Trophoblast cell (in vitro differentiated cells and primary cell): ENCODE results near the gene TOMM70.

Experiments
- DNase-seq, 2 donors: peaks; one replicate each; pipeline ENCODE4 v3.0.0-alpha.2; 2016
- H2AFZ ChIP-seq: 2 replicates; pipeline ENCODE4 v1.6.1; 2013; ENCODE audit warnings: low read length, moderate library complexity, mild to moderate bottlenecking; ENCODE audit not compliant: insufficient read depth, poor library complexity
- H2AK5ac ChIP-seq: 2 replicates; pipeline ENCODE4 v1.6.1; 2013; ENCODE audit warnings: mild to moderate bottlenecking, low read length
- H2BK120ac ChIP-seq: 2 replicates; pipeline ENCODE4 v1.6.1; 2013; ENCODE audit warnings: low read length, mild to moderate bottlenecking, moderate library complexity; ENCODE audit not compliant: insufficient read depth, poor library complexity
- H2BK12ac ChIP-seq: 2 replicates; pipeline ENCODE4 v1.6.1; 2013; ENCODE audit warnings: mild to moderate bottlenecking, low read length, moderate library complexity
- H2BK5ac ChIP-seq: 2 replicates; pipeline ENCODE4 v1.6.1; 2013; ENCODE audit warnings: low read length, low read depth, moderate library complexity, mild to moderate bottlenecking; ENCODE audit not compliant: poor library complexity
- H3K14ac ChIP-seq: 2 replicates; pipeline ENCODE4 v1.6.1; 2013; ENCODE audit warnings: mild to moderate bottlenecking, low read length
- H3K18ac ChIP-seq: 2 replicates; pipeline ENCODE4 v1.6.1; 2013; ENCODE audit warnings: mild to moderate bottlenecking, low read length
- H3K23ac ChIP-seq: 2 replicates; pipeline ENCODE4 v1.6.1; 2013; ENCODE audit warnings: low read length
- H3K27ac ChIP-seq: 2 replicates; pipeline ENCODE4 v1.5.1; 2013; ENCODE audit warnings: low read depth, mild to moderate bottlenecking, inconsistent platforms, low read length, moderate library complexity
- H3K27me3 ChIP-seq: 2 replicates; pipeline ENCODE4 v1.6.1; 2013; ENCODE audit warnings: inconsistent platforms, mild to moderate bottlenecking, low read length, moderate library complexity; ENCODE audit not compliant: insufficient read depth
- H3K36me3 ChIP-seq, 2 experiments: 1 replicate in 1 of 2; 2 replicates in 1 of 2; pipeline ENCODE4 v1.6.1; 2013; ENCODE audit warnings: low read length in 2 of 2, mild to moderate bottlenecking in 2 of 2, moderate library complexity in 1 of 2; ENCODE audit not compliant: insufficient read depth in 2 of 2, control insufficient read depth in 1 of 2
- H3K4ac ChIP-seq: 2 replicates; pipeline ENCODE4 v1.6.1; 2013; ENCODE audit warnings: low read depth, mild to moderate bottlenecking, low read length, moderate library complexity
- H3K4me1 ChIP-seq, 2 experiments: 1 replicate in 1 of 2; 2 replicates in 1 of 2; pipeline ENCODE4 v1.6.1; 2013; ENCODE audit warnings: low read length in 2 of 2, mild to moderate bottlenecking in 2 of 2, moderate library complexity in 1 of 2; ENCODE audit not compliant: insufficient read depth in 2 of 2, control insufficient read depth in 1 of 2
- H3K4me2 ChIP-seq: 2 replicates; pipeline ENCODE4 v1.6.1; 2013; ENCODE audit warnings: inconsistent platforms, mild to moderate bottlenecking, low read length, moderate library complexity
- H3K4me3 ChIP-seq: 2 replicates; pipeline ENCODE4 v1.5.1; 2013; ENCODE audit warnings: mild to moderate bottlenecking, low read depth, low read length, inconsistent platforms
- H3K79me1 ChIP-seq: one replicate; pipeline ENCODE4 v1.6.1; 2013; ENCODE audit warnings: low read length
- H3K79me2 ChIP-seq: 2 replicates; pipeline ENCODE4 v1.6.1; 2013; ENCODE audit warnings: low read length, mild to moderate bottlenecking; ENCODE audit not compliant: control insufficient read depth, insufficient read depth, poor library complexity
- H3K9ac ChIP-seq: 2 replicates; pipeline ENCODE4 v1.6.1; 2013; ENCODE audit warnings: mild to moderate bottlenecking, low read length
- H3K9me3 ChIP-seq: 2 replicates; pipeline ENCODE4 v1.6.1; 2013; ENCODE audit warnings: low read depth, mild to moderate bottlenecking, control low read depth, inconsistent platforms, low read length; ENCODE audit not compliant: insufficient read depth
- H4K12ac ChIP-seq: 2 replicates; pipeline ENCODE4 v1.6.1; 2013; ENCODE audit warnings: low read depth, mild to moderate bottlenecking, low read length, moderate library complexity
- H4K8ac ChIP-seq: 2 replicates; pipeline ENCODE4 v1.6.1; 2013; ENCODE audit warnings: low read depth, mild to moderate bottlenecking, low read length, moderate library complexity
- H4K91ac ChIP-seq: one replicate; pipeline ENCODE4 v1.6.1; 2013; ENCODE audit warnings: low read depth, mild to moderate bottlenecking, low read length, moderate library complexity
- WGBS: extraction: QIAGEN DNeasy Blood & Tissue Kit; methylation state at CpG from one replicate; pipeline ENCODE4 v1.1.7; 2013; ENCODE audit warnings: missing lambda C conversion rate; ENCODE audit not compliant: insufficient read length, insufficient coverage; ENCODE audit errors: extremely low coverage; 5-methylcytosine and 5-hydroxymethylcytosine counted together

Gene TOMM70

GRCh38 chr3:100395679-100396431 is 5.0 kb downstream of the TOMM70 start:
- no CpG with 5 or more reads among the region's 2 CpGs for WGBS
- Histone ChIP-seq H3K4me2 (no peak overlapping the region), H3K4ac (no peak overlapping the region), H3K27ac (no peak overlapping the region), H2BK5ac (no peak overlapping the region), H4K91ac (no peak overlapping the region), H3K4me1 (peaks cover 3% of the 10 kb centered on the region in 2 experiments), H2AK5ac (no peak overlapping the region), H3K9me3 (no peaks in the 10 kb centered on the region), H3K36me3 (peaks cover 0 to 1% of the 10 kb centered on the region in 2 experiments), H4K8ac (no peak overlapping the region), H3K79me1 (peaks cover 4% of the 10 kb centered on the region), H2BK12ac (no peak overlapping the region), H3K4me3 (no peak overlapping the region), H3K23ac (no peak overlapping the region), H3K79me2 (peaks cover 9% of the 10 kb centered on the region), H2AFZ (no peak overlapping the region), H2BK120ac (no peak overlapping the region), H3K14ac (no peak overlapping the region), H3K9ac (no peak overlapping the region), H4K12ac (no peak overlapping the region), H3K18ac (no peak overlapping the region), H3K27me3 (no peaks in the 10 kb centered on the region)
- no peak for DNase-seq

- Histone ChIP-seq H2AK5ac (no peak overlapping the region), H3K36me3 (peaks cover 0 to 6% of the 10 kb centered on the region in 2 experiments), H3K4me1 (no peaks in the 10 kb centered on the region), H3K4me3 (no peak overlapping the region), H3K18ac (no peak overlapping the region), H4K12ac (no peak overlapping the region), H3K23ac (no peak overlapping the region), H3K4me2 (no peak overlapping the region), H3K9ac (no peak overlapping the region), H3K79me2 (no peaks in the 10 kb centered on the region), H2BK12ac (no peak overlapping the region), H4K91ac (no peak overlapping the region), H3K79me1 (no peaks in the 10 kb centered on the region), H3K27me3 (no peaks in the 10 kb centered on the region), H3K4ac (no peak overlapping the region), H3K27ac (no peak overlapping the region), H3K14ac (no peak overlapping the region), H2BK5ac (no peak overlapping the region), H3K9me3 (no peaks in the 10 kb centered on the region), H2AFZ (no peak overlapping the region), H2BK120ac (no peak overlapping the region), H4K8ac (no peak overlapping the region)
- WGBS, result no CpG with 5 or more reads among the region's 1 CpG
- DNase-seq, result peak in 1 of 2 donors; percentile 78
Measured at GRCh38 chr3:100389025-100389424, 11.9 kb downstream of the TOMM70 start.

- Histone ChIP-seq H2AK5ac (no peak overlapping the region), H2AFZ (no peak overlapping the region), H4K12ac (no peak overlapping the region), H4K91ac (no peak overlapping the region), H2BK12ac (no peak overlapping the region), H3K9ac (no peak overlapping the region), H3K4me1 (no peaks in the 10 kb centered on the region), H3K4me2 (no peak overlapping the region), H3K14ac (no peak overlapping the region), H3K79me1 (no peaks in the 10 kb centered on the region), H3K18ac (no peak overlapping the region), H3K79me2 (no peaks in the 10 kb centered on the region), H4K8ac (no peak overlapping the region), H3K9me3 (no peaks in the 10 kb centered on the region), H3K4me3 (no peak overlapping the region), H3K4ac (no peak overlapping the region), H2BK120ac (no peak overlapping the region), H3K23ac (no peak overlapping the region), H2BK5ac (no peak overlapping the region), H3K36me3 (peaks cover 2 to 10% of the 10 kb centered on the region in 2 experiments), H3K27me3 (no peaks in the 10 kb centered on the region), H3K27ac (no peak overlapping the region)
- DNase-seq, result peak in 1 of 2 donors; percentile 14
Measured at GRCh38 chr3:100386437-100387074, 14.3 kb downstream of the TOMM70 start.

- Histone ChIP-seq H3K36me3 (peaks cover 4 to 9% of the 10 kb centered on the region in 2 experiments), H2BK12ac (no peak overlapping the region), H4K12ac (no peak overlapping the region), H3K79me2 (no peaks in the 10 kb centered on the region), H3K27ac (no peak overlapping the region), H3K79me1 (no peaks in the 10 kb centered on the region), H3K23ac (no peak overlapping the region), H2BK120ac (no peak overlapping the region), H3K27me3 (no peaks in the 10 kb centered on the region), H3K9me3 (no peaks in the 10 kb centered on the region), H3K14ac (no peak overlapping the region), H2BK5ac (no peak overlapping the region), H3K4me1 (no peaks in the 10 kb centered on the region), H3K4ac (no peak overlapping the region), H2AFZ (no peak overlapping the region), H4K8ac (no peak overlapping the region), H4K91ac (no peak overlapping the region), H3K18ac (no peak overlapping the region), H3K4me2 (no peak overlapping the region), H2AK5ac (no peak overlapping the region), H3K9ac (no peak overlapping the region), H3K4me3 (no peak overlapping the region)
- WGBS, result no CpG with 5 or more reads among the region's 8 CpGs
- no peak for DNase-seq
Measured at GRCh38 chr3:100384733-100385525, 16.0 kb downstream of the TOMM70 start.
